GM21619 (cell line): ENCODE measurements around the gene MIDN.

Experiments used
- ATAC-seq: cut with Tn5 transposase; IDR thresholded peaks from one replicate; pipeline ENCODE4 v1.9.1; 2021; ENCODE audit not compliant: unreplicated experiment

Gene MIDN

GRCh38 chr19:1269065-1269477 is 20.7 kb downstream of the MIDN start, which contains the start of gene CIRBP:
TSS of gene CIRBP (plus strand) at chr19:1269332. CDS start at chr19:1270934, 1,602 bp downstream.
- peak; percentile 38 for ATAC-seq

GRCh38 chr19:1269478-1270212 is 21.3 kb downstream of the MIDN start:
- ATAC-seq, result peak; percentile 15

- ATAC-seq, result no peak
These were observed 21.9 kb downstream of the MIDN start for GRCh38 chr19:1270213-1270853.

- no peak for ATAC-seq
These were observed 22.6 kb downstream of the MIDN start for GRCh38 chr19:1270854-1271527.

GRCh38 chr19:1271528-1272422 is 23.4 kb downstream of the MIDN start:
- ATAC-seq, result no peak

DNA sequence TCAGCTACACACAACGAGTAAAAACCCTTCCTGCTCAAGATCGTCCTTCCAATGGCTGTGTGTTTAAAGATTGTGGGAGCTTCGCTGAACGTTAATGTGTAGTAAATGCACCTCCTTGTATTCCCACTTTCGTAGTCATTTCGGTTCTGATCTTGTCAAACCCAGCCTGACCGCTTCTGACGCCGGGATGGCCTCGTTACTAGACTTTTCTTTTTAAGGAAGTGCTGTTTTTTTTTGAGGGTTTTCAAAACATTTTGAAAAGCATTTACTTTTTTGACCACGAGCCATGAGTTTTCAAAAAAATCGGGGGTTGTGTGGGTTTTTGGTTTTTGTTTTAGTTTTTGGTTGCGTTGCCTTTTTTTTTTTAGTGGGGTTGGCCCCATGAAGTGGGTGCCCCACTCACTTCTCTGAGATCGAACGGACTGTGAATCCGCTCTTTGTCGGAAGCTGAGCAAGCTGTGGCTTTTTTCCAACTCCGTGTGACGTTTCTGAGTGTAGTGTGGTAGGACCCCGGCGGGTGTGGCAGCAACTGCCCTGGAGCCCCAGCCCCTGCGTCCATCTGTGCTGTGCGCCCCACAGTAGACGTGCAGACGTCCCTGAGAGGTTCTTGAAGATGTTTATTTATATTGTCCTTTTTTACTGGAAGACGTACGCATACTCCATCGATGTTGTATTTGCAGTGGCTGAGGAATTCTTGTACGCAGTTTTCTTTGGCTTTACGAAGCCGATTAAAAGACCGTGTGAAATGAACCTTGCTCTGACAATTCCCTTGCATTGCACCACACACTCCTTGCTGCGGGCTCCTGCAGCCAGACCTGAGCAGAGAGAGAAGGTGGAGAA is 24.3 kb downstream of the MIDN start:
- no peak for ATAC-seq

- ATAC-seq, result no peak
These were observed 25.1 kb downstream of the MIDN start for GRCh38 chr19:1273263-1274041.

- ATAC-seq, result no peak
These were observed 25.9 kb downstream of the MIDN start for GRCh38 chr19:1274081-1274851.

GRCh38 chr19:1274852-1275259 is 26.5 kb downstream of the MIDN start:
- no peak for ATAC-seq

GRCh38 chr19:1275260-1275975 is 27.0 kb downstream of the MIDN start, which contains the start of gene FAM174C:
TSS of gene FAM174C (plus strand) at chr19:1275530. CDS start at chr19:1275550, 20 bp downstream.
- peak; percentile 63 for ATAC-seq

GRCh38 chr19:1275976-1276627 is 27.7 kb downstream of the MIDN start:
- no peak for ATAC-seq

- ATAC-seq, result no peak
These were observed 28.2 kb downstream of the MIDN start for GRCh38 chr19:1276628-1277022.

DNA sequence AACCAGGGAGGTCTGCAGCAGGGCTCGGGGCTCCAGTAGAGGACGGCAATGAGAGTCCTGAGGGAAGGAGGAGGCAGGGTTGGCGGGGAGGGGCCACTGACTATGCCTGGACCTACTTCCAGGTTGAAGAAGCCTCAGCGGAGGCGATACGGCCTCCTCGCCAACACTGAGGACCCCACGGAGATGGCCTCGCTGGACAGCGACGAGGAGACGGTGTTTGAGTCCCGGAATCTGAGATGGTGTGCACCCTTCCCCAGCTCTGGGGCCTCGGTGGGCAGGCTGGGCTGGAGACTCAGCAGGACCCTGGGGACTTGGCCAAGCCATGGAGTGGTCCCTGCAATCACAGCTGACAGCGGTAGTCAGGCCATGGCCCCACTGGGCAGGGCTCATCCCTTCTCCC is 28.7 kb downstream of the MIDN start:
- no peak for ATAC-seq

DNA sequence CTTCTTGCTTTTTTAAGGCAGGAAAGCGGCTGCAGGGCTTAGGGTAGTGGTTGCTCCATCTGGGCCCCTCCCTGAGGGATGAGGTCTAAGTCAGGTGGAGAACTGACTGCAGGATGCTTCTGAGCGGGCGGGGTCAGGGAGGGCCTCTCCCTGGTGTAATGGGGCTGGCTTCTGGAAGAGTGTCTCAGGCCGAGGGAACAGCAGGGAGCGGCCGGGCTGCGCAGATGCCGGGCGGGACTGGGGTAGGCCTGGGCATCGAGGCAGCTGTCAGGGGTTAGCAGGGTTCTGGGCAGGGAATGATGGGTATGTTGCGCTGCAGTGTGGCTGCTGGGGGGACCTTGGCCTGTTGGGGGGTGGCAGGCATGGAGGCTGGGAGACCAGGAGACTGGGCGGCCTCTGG is 29.7 kb downstream of the MIDN start:
- no peak for ATAC-seq

- no peak for ATAC-seq
These were observed 30.6 kb downstream of the MIDN start for GRCh38 chr19:1278713-1279660.

DNA sequence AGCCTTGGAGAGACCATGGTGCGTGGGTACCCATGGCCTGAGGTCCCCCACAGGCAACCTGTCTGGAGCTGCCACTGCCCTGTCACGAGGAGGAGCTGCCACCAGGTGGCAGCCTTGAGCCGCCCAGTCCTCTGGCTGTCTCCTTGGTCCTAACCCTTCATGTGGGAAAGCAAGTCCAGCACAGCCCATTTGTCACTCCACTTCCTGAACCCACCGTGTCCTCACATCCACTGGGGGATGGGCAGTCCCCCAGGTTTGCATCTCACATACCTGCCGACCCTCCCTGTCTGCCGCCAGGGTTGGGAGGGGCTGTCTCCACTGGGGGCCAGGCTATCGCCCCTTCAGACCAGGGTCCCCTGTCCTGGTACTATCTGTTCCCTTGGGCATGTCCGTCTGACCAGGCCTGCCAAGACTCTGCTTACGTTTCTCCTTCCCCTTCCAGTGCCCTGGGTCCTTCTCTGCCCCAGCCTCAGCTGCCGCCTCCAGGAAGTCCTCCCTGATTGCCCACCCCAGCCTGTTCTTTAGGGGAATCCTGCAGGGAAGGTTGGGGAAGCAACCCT is 31.5 kb downstream of the MIDN start:
- no peak for ATAC-seq
